ENCODE data around the gene ERICH2.

ERICH2 gene

DNA sequence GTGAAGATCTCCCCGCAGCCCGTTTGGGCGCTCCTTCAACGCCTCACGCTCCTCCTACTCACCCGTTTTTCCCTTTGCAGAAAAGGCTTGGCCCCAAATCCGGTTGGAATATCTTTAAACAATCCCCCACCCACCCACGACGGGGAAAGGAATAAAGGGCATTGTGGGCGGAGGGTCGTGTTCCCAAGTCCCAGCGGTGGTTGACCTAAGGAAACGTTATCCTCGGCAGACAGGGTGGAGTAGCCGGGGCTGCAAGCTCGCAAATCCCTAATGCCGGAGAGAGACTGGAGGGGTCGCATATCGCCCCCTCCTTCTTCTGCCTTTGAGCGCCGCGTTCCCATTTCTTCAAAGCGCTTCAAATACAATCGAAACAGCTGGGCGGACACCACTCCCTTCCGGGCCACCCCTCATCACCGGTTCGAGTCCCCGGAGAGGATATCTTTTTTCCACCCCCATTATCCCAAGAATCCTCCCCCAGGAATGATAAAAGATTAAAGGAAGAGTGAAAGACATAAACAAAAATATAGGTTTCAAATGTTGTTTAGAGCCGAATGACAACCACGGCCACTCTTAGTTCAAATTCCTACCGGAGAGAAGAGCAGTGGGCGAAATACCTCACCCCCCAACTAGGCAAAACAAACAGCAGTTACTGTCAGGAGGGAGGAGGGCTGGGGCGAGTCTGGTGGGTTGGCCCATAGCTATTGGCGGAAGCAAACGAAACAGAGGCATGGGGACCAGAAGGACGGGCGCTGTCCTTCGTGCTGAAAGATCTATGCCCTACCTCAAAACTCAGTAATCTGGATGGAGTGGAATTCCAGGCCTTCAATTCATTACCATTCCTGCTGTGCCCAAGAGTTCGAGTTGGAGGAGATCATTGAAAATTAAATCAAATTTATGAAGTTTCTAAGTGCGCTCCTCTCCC is 43.7 kb downstream of the ERICH2 start:
- DNase-seq (ENCODE audit: extremely low read depth, low read depth): peak; percentile 5
- TF ChIP-seq, protein P1, sequence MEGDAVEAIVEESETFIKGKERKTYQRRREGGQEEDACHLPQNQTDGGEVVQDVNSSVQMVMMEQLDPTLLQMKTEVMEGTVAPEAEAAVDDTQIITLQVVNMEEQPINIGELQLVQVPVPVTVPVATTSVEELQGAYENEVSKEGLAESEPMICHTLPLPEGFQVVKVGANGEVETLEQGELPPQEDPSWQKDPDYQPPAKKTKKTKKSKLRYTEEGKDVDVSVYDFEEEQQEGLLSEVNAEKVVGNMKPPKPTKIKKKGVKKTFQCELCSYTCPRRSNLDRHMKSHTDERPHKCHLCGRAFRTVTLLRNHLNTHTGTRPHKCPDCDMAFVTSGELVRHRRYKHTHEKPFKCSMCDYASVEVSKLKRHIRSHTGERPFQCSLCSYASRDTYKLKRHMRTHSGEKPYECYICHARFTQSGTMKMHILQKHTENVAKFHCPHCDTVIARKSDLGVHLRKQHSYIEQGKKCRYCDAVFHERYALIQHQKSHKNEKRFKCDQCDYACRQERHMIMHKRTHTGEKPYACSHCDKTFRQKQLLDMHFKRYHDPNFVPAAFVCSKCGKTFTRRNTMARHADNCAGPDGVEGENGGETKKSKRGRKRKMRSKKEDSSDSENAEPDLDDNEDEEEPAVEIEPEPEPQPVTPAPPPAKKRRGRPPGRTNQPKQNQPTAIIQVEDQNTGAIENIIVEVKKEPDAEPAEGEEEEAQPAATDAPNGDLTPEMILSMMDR (IDR thresholded peaks at IDR 0.05; ENCODE audit: low read depth, low read length): no peak

DNA sequence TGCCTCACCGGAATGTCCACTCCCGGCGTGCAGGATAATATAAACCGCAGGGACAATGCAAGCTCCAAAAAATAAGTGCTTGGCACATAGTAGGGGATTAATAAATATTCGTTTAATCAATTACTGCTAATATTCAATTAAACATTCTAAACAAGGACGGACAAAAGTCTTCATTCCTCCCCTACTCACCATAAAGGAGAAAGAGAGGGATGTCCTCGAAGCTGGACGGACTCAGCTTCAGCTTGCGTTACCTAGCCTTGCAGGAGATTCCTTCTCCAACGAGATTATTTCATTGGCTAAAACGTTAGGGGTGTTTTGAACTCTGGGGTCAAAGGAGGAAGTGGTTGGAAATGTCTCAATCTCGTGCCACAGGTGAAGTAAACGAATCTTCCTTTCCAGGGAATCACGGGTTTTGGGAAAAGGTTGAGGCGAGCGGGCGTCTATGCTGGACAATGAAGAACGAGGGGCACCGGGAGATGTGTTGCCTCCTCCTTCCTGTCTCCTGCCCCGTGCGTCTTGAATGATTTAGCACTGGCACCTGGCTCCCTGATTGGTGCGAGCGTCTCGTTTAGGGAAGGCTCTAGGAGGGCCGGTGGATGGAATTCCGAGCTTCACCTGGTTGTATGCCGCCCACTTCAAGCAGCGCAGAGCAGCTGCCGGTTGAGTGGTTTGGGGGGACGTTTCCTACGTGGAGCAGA is 44.5 kb downstream of the ERICH2 start:
- DNase-seq (ENCODE audit: extremely low read depth, low read depth): no peak
- TF ChIP-seq, protein P1 (IDR thresholded peaks at IDR 0.05; ENCODE audit: low read depth, low read length): no peak

DNA sequence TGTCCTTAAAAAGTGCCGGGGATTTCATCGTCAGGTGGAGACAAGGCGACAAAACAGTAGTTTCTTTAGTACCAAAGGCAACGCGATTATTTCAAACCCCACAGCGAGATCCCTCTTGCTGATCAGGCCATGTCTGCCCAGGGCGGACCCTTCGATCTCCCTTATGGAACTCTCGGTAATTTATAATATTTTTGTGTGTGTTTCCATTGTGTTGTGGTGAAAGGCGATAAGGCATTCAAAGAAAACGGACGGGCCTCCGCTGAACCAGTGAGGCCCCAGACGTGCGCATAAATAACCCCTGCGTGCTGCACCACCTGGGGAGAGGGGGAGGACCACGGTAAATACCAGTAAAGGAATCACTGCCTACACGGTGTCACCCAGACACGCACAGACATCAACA is 45.1 kb downstream of the ERICH2 start:
- no peak for DNase-seq (ENCODE audit: extremely low read depth, low read depth)
- TF ChIP-seq, protein P1 (IDR thresholded peaks at IDR 0.05; ENCODE audit: low read depth, low read length): no peak

DNA sequence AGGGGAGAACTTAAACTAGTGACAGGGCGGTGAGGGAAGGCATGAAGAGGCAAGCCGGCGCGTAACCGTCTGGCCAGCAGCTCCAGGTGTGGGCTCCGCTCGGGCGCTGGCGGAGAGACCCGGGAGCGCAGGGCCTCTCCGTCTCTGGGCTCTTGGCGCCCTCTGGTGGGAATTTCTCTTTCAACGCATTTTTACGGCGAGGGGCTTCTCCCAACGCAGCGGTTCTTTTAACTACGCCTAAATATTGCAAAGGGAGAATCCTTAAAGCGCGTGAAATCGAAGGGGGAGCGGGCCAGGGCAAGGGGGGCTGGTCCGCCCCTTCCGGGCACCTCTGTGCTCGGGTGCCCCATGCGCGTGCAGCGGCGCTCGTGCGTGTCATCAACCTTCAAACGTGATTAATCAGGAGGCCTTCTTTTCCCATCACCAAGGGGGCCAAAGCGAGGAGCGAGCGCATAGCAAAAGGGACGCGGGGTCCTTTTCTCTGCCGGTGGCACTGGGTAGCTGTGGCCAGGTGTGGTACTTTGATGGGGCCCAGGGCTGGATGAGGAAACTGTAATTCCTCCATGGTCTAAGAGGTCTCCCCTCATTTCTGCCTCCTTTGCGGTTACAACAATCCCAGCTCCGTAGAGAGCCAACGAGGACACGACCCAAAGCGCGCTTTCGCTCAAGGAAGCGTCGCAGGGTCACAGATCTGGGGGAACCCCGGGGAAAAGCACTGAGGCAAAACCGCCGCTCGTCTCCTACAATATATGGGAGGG is 45.7 kb downstream of the ERICH2 start:
- no peak for DNase-seq (ENCODE audit: extremely low read depth, low read depth)
- TF ChIP-seq, protein P1 (IDR thresholded peaks at IDR 0.05; ENCODE audit: low read depth, low read length): peak; percentile 63

DNA sequence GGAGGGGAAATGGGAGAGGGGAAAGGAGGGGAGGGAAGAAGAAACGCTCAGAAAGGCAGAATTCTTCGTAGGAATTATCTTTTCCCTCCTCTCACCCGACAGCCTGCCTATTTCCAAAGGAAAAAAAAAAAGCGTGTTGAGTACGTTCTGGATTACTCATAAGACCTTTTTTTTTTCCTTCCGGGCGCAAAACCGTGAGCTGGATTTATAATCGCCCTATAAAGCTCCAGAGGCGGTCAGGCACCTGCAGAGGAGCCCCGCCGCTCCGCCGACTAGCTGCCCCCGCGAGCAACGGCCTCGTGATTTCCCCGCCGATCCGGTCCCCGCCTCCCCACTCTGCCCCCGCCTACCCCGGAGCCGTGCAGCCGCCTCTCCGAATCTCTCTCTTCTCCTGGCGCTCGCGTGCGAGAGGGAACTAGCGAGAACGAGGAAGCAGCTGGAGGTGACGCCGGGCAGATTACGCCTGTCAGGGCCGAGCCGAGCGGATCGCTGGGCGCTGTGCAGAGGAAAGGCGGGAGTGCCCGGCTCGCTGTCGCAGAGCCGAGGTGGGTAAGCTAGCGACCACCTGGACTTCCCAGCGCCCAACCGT is 46.4 kb downstream of the ERICH2 start, which contains the start of gene GAD1:
GAD1 (plus strand) TSS at position 384 of the 589 bp plus-strand sequence. CDS start 1,705 bp downstream, outside the sequence.
- TF ChIP-seq, protein P1 (IDR thresholded peaks at IDR 0.05; ENCODE audit: low read depth, low read length): no peak
- peak; percentile 15 for DNase-seq (ENCODE audit: extremely low read depth, low read depth)

DNA sequence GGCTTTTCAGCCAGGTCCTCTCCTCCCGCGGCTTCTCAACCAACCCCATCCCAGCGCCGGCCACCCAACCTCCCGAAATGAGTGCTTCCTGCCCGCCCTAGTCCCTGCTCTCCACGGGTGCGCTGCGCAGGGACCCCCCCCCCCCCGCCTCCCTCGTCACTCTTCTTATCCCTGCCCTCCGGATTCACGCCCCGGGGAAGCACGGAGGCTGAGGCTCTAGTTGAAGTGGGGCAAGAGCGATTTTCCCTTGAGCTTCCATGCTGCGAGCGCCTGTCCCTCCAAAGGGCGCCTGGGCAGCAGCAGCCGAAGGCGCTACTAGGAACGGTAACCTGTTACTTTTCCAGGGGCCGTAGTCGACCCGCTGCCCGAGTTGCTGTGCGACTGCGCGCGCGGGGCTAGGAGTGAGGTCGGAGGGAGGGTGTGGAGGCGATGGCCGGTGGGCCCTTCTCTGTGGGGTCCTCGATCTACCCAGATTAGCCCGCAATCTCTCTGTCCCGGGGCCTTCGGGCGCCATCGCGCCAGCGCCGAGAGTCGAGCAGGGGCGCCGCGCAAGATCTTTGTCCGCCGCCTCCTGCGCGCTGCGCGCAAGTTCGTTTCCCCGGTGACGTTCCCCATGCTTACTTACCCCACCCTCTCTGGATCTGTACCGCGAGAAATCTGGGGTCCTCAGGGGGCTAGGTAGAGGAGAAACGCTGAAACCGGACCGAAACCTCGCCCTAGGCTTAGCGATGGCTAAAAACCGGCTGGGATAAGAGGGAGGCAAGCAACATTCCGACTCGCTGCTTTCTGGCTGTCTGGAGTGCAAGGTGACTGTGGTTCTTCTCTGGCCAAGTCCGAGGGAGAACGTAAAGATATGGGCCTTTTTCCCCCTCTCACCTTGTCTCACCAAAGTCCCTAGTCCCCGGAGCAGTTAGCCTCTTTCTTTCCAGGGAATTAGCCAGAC is 47.2 kb downstream of the ERICH2 start:
- TF ChIP-seq, protein P1 (IDR thresholded peaks at IDR 0.05; ENCODE audit: low read depth, low read length): no peak
- no peak for DNase-seq (ENCODE audit: extremely low read depth, low read depth)
